Tibial artery (tissue), 4 donors: ENCODE results near the gene HPS1.

Experiments used
- DNase-seq, 2 donors: peaks; one replicate each; pipeline ENCODE4 v3.0.0-alpha.2; 2019
- H3K27ac ChIP-seq, 2 donors: fragments of 200-600 bp; sonication (generic) in 1 of 2; 1 replicate in 1 of 2; 2 replicates in 1 of 2; pipeline ENCODE4 v1.5.1; 2018 to 2019; ENCODE audit warnings: mild to moderate bottlenecking in 1 of 2
- H3K27me3 ChIP-seq, 2 donors: fragments of 200-600 bp; sonication (generic) in 1 of 2; one replicate each; pipeline versions ENCODE4 v1.5.1 to v1.6.0; 2016 to 2019
- H3K36me3 ChIP-seq, 3 donors: fragments of 200-600 bp; sonication (generic) in 2 of 3; one replicate each; pipeline ENCODE4 v1.5.1; 2016 to 2019; ENCODE audit warnings: mild to moderate bottlenecking in 2 of 3
- H3K4me1 ChIP-seq, 4 donors: fragments of 200-600 bp; sonication (generic) in 2 of 4; 1 replicate in 3 of 4; 2 replicates in 1 of 4; pipeline ENCODE4 v1.5.1; 2016 to 2019
- H3K4me3 ChIP-seq, 2 donors: fragments of 200-600 bp; sonication (generic) in 1 of 2; 1 replicate in 1 of 2; 2 replicates in 1 of 2; pipeline ENCODE4 v1.5.1; 2018 to 2019; ENCODE audit warnings: mild to moderate bottlenecking in 2 of 2
- H3K9me3 ChIP-seq, 3 donors: fragments of 200-600 bp; sonication (generic) in 1 of 3; one replicate each; pipeline ENCODE4 v1.5.1; 2016 to 2019
- CTCF ChIP-seq, 2 experiments: fragments of 200-600 bp in 1 of 2; fragments of 450-650 bp in 1 of 2; IDR thresholded peaks; one replicate each; pipeline ENCODE4 v1.5.1; 2017 to 2019; ENCODE audit warnings: antibody characterized with exemption in 2 of 2, mild to moderate bottlenecking in 1 of 2, moderate library complexity in 1 of 2
- intact Hi-C: fragments of 100-400 bp; cut with DNase I; formaldehyde crosslinking; loops from one replicate; pipeline ENCODE4 v1.15.0; 2023; ENCODE audit warnings: low total_unique reads

Gene HPS1

DNA sequence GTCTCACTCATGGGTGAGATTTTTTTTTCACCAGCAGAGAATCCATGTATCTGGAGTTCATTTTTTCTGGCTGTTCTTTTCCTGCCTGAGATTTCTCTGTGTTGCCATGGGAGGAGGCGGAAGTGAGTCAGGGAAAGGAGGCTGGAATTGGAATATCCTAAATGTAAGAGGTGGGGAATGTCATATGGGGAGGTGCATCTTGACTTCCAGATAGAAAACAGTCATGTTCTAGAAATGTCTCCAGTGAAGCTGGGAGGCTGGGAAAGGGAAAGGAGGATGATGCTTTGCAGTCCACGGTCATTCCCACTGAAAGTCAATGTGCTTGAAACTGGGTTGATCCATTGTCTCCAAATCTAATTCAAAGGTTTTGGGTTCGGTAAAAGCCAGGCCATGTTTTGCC is 39.7 kb upstream of the HPS1 start:
- intact Hi-C loops = no loop called here

DNA sequence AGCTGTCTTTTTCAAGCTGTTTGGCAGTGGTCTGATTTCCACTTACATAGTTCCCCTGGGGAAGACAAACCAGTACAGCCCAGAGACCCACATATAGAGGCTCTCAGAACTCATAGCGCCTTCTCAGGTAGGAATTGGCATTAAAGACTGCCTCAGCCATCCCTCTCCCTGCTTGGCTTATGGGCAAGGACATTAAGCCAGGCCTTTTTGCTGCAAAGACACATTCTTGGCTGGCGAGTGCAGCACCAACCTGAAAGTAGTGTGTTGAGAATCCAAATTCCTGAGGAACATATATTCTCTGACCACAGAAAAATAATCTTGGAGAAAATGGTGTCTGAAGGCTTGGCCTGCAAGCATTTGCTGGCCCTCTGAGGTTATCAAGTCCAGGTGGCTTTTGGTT is 39.2 kb upstream of the HPS1 start:
- intact Hi-C loops = no loop called here
- H3K36me3 ChIP-seq = no peaks in the 10 kb centered on the region
- DNase-seq = no peak
- no peaks in the 10 kb centered on the region for H3K27me3 ChIP-seq
- H3K4me1 ChIP-seq = no peaks in the 10 kb centered on the region
- no peak overlapping the region for H3K4me3 ChIP-seq
- no peak for TF ChIP-seq CTCF (IDR thresholded peaks at IDR 0.05)
- no peak overlapping the region for H3K27ac ChIP-seq
- H3K9me3 ChIP-seq = no peaks in the 10 kb centered on the region

More for the DNA sequence above, 39.7 kb upstream of the HPS1 start:
- H3K36me3 ChIP-seq = no peaks in the 10 kb centered on the region
- no peak for TF ChIP-seq CTCF (IDR thresholded peaks at IDR 0.05)
- no peak overlapping the region for H3K4me3 ChIP-seq
- H3K27me3 ChIP-seq = no peaks in the 10 kb centered on the region
- no peak for DNase-seq
- H3K27ac ChIP-seq = no peak overlapping the region
- H3K4me1 ChIP-seq = no peaks in the 10 kb centered on the region
- H3K9me3 ChIP-seq = no peaks in the 10 kb centered on the region

DNA sequence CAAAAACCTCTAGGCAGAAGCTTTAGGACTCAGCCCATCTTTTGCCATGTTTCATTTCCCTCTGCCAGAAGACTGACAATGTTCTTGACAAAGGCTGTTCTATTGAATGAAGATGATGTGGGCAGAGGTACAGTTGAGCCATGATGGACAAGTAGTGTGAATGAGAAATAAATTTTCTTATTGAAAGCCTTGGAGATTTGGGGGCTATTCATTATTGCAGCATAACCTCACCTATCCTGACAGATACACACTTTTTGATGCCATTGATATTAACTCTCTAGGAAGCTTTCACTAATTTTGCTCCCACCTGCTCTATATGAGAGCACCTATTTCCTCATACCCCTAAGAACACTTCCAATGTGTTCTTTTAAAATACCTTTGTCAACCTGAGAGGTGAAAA is 36.9 kb upstream of the HPS1 start:
- Histone ChIP-seq H3K9me3 (no peaks in the 10 kb centered on the region), H3K27ac (no peak overlapping the region), H3K36me3 (no peaks in the 10 kb centered on the region), H3K4me1 (no peaks in the 10 kb centered on the region), H3K27me3 (no peaks in the 10 kb centered on the region), H3K4me3 (no peak overlapping the region)
- intact Hi-C loops = no loop called here
- DNase-seq = no peak
- no peak for TF ChIP-seq CTCF (IDR thresholded peaks at IDR 0.05)

DNA sequence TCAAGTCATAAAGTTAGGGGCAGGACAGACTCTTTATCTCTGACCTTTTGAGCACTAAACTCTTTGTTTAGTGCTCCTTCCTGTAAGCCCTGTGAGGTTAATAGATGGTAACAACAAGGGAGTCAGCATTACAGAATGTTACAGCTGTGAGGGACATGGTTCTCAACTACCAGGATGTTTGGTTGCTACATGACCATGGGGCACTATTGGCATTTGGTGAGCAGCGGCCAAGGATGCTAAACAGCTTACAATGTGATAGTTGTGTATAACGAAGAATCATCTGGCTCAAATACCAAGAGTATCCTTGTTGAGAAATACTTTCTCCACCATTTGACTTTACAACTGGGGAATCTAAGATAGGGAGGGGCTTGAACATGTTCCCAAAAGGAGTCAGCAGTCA is 35.4 kb upstream of the HPS1 start:
- no peak for DNase-seq
- no peaks in the 10 kb centered on the region for H3K4me1 ChIP-seq
- intact Hi-C loops = no loop called here
- TF ChIP-seq CTCF (IDR thresholded peaks at IDR 0.05) = no peak
- no peak overlapping the region for H3K4me3 ChIP-seq
- H3K27me3 ChIP-seq = no peaks in the 10 kb centered on the region
- H3K36me3 ChIP-seq = no peaks in the 10 kb centered on the region
- H3K9me3 ChIP-seq = no peaks in the 10 kb centered on the region
- H3K27ac ChIP-seq = no peak overlapping the region

- H3K36me3 ChIP-seq = no peaks in the 10 kb centered on the region
- no peak overlapping the region for H3K27ac ChIP-seq
- intact Hi-C loops = no loop called here
- no peaks in the 10 kb centered on the region for H3K9me3 ChIP-seq
- H3K27me3 ChIP-seq = no peaks in the 10 kb centered on the region
- H3K4me3 ChIP-seq = no peak overlapping the region
- no peaks in the 10 kb centered on the region for H3K4me1 ChIP-seq
- no peak for DNase-seq
- no peak for TF ChIP-seq CTCF (IDR thresholded peaks at IDR 0.05)
Measured at GRCh38 chr10:98481404-98481945, 34.7 kb upstream of the HPS1 start.
